ENCODE results near the gene PLCG2.

The PLCG2 gene

DNA sequence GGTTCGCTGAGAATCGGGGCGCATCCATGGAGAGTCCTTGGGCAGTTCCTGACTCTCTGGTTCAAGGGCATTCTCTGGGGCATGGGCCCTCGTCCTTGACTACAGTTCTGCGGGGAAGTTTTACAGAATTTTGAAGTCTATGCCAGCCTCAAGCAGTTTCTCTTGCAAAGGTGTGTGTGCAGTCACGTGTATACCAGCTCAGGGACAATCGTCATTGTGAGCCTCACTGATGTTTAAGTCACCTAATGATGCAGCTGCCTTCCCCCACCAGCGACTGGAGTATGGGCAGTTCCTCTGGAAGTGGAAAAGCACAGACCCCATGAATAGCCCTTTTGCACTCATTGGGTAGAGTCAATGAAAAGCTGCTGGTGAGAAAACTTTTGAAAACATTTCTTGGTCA lies 1.3 kb downstream of the PLCG2 start:
- Histone ChIP-seq H2BK15ac (ENCODE audit: low read length) (no peak overlapping the region), H3K4me3 (ENCODE audit: low read length in 2 of 2) (no peak overlapping the region), H3K4me1 (ENCODE audit: control insufficient read depth in 2 of 2, insufficient read depth in 1 of 2, low read depth in 1 of 2, low read length in 2 of 2) (peaks cover 0 to 5% of the 10 kb centered on the region in 2 donors), H3K4me2 (ENCODE audit: insufficient read depth, low read length, poor library complexity, severe bottlenecking) (no peak overlapping the region), H3K4ac (ENCODE audit: low read length) (no peak overlapping the region), H4K8ac (ENCODE audit: low read depth, low read length) (no peak overlapping the region), H2BK12ac (ENCODE audit: low read length) (no peak overlapping the region), H3K27me3 (ENCODE audit: control insufficient read depth in 3 of 3, insufficient read depth in 3 of 3, low read depth in 1 of 3, low read length in 3 of 3) (peaks cover 14 to 82% (median 27%) of the 10 kb centered on the region in 3 experiments), H2AFZ (ENCODE audit: low read length) (no peak overlapping the region), H3K9ac (ENCODE audit: low read depth, low read length, poor library complexity) (no peak overlapping the region), H3K14ac (ENCODE audit: low read length) (no peak overlapping the region), H4K91ac (ENCODE audit: low read depth, low read length, poor library complexity) (no peak overlapping the region), H3K36me3 (replicated peaks in 1 of 2; ENCODE audit: control insufficient read depth in 2 of 2, insufficient read depth in 2 of 2, low read length in 2 of 2) (no peaks in the 10 kb centered on the region), H3K79me1 (ENCODE audit: low read depth, low read length) (no peaks in the 10 kb centered on the region), H2BK120ac (ENCODE audit: low read depth, low read length) (no peak overlapping the region), H3K9me3 (replicated peaks in 1 of 2; ENCODE audit: control insufficient read depth in 2 of 2, insufficient read depth in 1 of 2, low read depth in 1 of 2, low read length in 2 of 2) (no peaks in the 10 kb centered on the region), H3K18ac (ENCODE audit: low read length) (no peak overlapping the region), H3K23ac (ENCODE audit: low read depth, low read length, poor library complexity) (no peak overlapping the region), H2BK5ac (ENCODE audit: low read length) (no peak overlapping the region), H2AK5ac (ENCODE audit: low read depth, low read length) (no peak overlapping the region), H3K27ac (replicated peaks; ENCODE audit: low read length) (no peak overlapping the region)
- no peak for DNase-seq (ENCODE audit: low spot score)
- no CpG with 5 or more reads among the region's 8 CpGs for WGBS, 2 donors (ENCODE audit: extremely low coverage in 2 of 2, insufficient read length in 2 of 2, insufficient replicate concordance in 1 of 2)

DNA sequence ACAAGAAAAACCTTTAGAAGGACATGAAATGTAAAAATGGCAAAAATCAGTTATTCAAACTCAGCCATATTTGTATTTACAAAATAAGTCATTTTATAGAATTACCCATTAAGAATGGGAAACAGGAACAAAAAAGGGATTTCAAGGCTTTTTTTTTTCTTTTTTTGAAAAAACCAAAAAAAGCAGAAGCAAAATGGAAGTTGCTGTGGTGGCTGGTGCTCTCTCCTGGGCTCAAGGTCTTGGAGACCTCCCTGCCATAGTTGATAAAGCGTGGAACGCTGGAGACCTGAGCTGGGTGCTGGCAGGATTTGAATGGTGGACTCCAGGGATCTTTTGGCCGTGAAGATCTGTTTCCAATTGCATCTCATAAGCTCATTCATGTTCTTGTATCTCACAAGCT lies 3.1 kb downstream of the PLCG2 start:
- H4K8ac ChIP-seq (ENCODE audit: low read depth, low read length), result no peak overlapping the region
- H2BK5ac ChIP-seq (ENCODE audit: low read length), result no peak overlapping the region
- H3K27ac ChIP-seq (replicated peaks; ENCODE audit: low read length), result no peak overlapping the region
- H3K23ac ChIP-seq (ENCODE audit: low read depth, low read length, poor library complexity), result no peak overlapping the region
- no peak overlapping the region for H3K14ac ChIP-seq (ENCODE audit: low read length)
- H2AFZ ChIP-seq (ENCODE audit: low read length), result no peak overlapping the region
- H2AK5ac ChIP-seq (ENCODE audit: low read depth, low read length), result no peak overlapping the region
- WGBS, 2 donors (ENCODE audit: extremely low coverage in 2 of 2, insufficient read length in 2 of 2, insufficient replicate concordance in 1 of 2), result no CpG with 5 or more reads among the region's 3 CpGs
- no peak overlapping the region for H3K18ac ChIP-seq (ENCODE audit: low read length)
- H3K9me3 ChIP-seq (replicated peaks in 1 of 2; ENCODE audit: control insufficient read depth in 2 of 2, insufficient read depth in 1 of 2, low read depth in 1 of 2, low read length in 2 of 2), result no peaks in the 10 kb centered on the region
- H2BK120ac ChIP-seq (ENCODE audit: low read depth, low read length), result no peak overlapping the region
- H3K4me3 ChIP-seq (ENCODE audit: low read length in 2 of 2), result no peak overlapping the region
- H3K4ac ChIP-seq (ENCODE audit: low read length), result no peak overlapping the region
- no peak overlapping the region for H3K4me2 ChIP-seq (ENCODE audit: insufficient read depth, low read length, poor library complexity, severe bottlenecking)
- H3K79me1 ChIP-seq (ENCODE audit: low read depth, low read length), result no peaks in the 10 kb centered on the region
- peaks cover 0 to 5% of the 10 kb centered on the region in 2 donors for H3K4me1 ChIP-seq (ENCODE audit: control insufficient read depth in 2 of 2, insufficient read depth in 1 of 2, low read depth in 1 of 2, low read length in 2 of 2)
- no peaks in the 10 kb centered on the region for H3K36me3 ChIP-seq (replicated peaks in 1 of 2; ENCODE audit: control insufficient read depth in 2 of 2, insufficient read depth in 2 of 2, low read length in 2 of 2)
- peaks cover 14 to 74% (median 27%) of the 10 kb centered on the region in 3 experiments for H3K27me3 ChIP-seq (ENCODE audit: control insufficient read depth in 3 of 3, insufficient read depth in 3 of 3, low read depth in 1 of 3, low read length in 3 of 3)
- no peak overlapping the region for H4K91ac ChIP-seq (ENCODE audit: low read depth, low read length, poor library complexity)
- H2BK15ac ChIP-seq (ENCODE audit: low read length), result no peak overlapping the region
- H3K9ac ChIP-seq (ENCODE audit: low read depth, low read length, poor library complexity), result no peak overlapping the region
- H2BK12ac ChIP-seq (ENCODE audit: low read length), result no peak overlapping the region
- DNase-seq (ENCODE audit: low spot score), result no peak

DNA sequence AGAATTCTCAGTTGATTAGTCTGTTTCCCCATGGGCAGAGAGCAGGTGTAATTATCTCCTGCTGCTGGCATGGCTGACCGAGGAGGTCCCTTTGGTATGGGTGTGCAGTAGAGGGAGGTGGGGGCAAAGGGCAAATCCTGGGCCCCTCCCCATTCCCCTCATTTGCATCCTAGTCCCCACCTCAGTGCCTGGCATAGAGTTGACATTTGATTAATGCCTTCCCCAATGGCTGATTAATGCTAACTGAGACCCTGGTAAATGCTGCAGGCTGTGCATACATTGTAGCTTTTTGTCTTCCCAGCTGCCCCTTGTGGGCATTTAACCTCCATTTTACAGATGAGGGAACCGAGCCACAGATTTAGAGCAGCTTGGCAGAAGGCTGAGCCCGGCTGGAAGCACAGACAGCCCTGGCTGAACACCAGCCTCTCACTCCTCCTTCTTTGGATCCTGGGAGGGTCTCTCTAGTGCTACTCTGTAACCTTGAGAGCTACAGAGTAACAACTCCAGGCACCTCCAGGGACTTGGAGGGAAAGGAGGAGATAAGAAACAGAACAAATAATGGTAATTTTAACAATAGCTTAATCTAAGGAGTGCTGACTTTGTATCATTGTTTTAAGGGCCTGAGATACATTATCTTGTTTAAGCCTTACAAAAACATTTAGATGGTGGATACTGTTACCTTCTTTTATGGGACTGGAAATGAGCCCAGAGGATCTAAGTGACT lies 5.1 kb downstream of the PLCG2 start:
- no CpG with 5 or more reads among the region's 3 CpGs for WGBS, 2 donors (ENCODE audit: extremely low coverage in 2 of 2, insufficient read length in 2 of 2, insufficient replicate concordance in 1 of 2)
- no peak overlapping the region for H2AK5ac ChIP-seq (ENCODE audit: low read depth, low read length)
- no peak overlapping the region for H3K4me3 ChIP-seq (ENCODE audit: low read length in 2 of 2)

DNA sequence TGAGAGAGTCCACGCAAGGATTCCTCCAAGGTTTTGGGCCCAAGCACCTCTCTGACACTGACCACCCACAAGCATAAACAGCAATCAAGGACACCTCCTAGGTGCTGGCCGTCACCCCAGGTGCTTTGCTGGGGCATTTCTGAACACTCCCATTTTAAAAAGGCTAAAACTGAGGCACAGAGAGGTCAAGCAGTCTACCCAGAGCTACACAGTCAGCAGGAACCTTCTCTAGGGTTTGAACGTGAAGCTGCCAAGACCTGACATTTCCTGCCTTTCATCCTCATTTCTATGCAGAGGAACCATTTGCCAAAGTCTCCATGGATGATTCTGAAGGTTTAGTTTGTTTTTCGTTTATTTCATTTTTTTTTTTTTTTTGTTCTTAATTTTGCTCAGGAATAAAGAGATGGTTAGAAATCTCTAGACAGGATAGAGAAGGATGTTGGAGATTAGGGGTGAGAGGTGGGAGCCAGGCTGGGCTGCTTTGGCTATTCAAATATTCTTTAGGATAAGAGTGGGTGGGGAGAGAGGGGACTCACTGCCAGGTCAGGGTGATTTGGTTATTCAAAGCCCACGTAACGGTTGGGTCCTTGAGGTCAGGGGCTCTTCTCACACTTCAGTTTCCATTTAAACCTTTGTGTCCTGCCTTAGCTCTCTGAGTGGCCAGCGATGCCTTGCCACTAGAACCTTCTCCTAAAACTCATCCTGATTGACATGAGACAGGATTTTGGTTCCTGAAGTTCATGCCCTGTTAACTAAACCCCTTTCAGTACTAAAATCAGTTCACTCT lies 6.2 kb downstream of the PLCG2 start:
- Histone ChIP-seq H3K4me1 (ENCODE audit: control insufficient read depth in 2 of 2, insufficient read depth in 1 of 2, low read depth in 1 of 2, low read length in 2 of 2) (peaks cover 0 to 2% of the 10 kb centered on the region in 2 donors), H3K23ac (ENCODE audit: low read depth, low read length, poor library complexity) (no peak overlapping the region), H2BK12ac (ENCODE audit: low read length) (no peak overlapping the region), H2BK5ac (ENCODE audit: low read length) (no peak overlapping the region), H4K8ac (ENCODE audit: low read depth, low read length) (no peak overlapping the region), H2BK120ac (ENCODE audit: low read depth, low read length) (no peak overlapping the region), H3K4me2 (ENCODE audit: insufficient read depth, low read length, poor library complexity, severe bottlenecking) (no peak overlapping the region), H3K9me3 (replicated peaks in 1 of 2; ENCODE audit: control insufficient read depth in 2 of 2, insufficient read depth in 1 of 2, low read depth in 1 of 2, low read length in 2 of 2) (no peaks in the 10 kb centered on the region), H3K14ac (ENCODE audit: low read length) (no peak overlapping the region), H3K36me3 (replicated peaks in 1 of 2; ENCODE audit: control insufficient read depth in 2 of 2, insufficient read depth in 2 of 2, low read length in 2 of 2) (no peaks in the 10 kb centered on the region), H3K79me1 (ENCODE audit: low read depth, low read length) (no peaks in the 10 kb centered on the region), H4K91ac (ENCODE audit: low read depth, low read length, poor library complexity) (no peak overlapping the region), H3K4me3 (ENCODE audit: low read length in 2 of 2) (no peak overlapping the region), H3K9ac (ENCODE audit: low read depth, low read length, poor library complexity) (no peak overlapping the region), H2BK15ac (ENCODE audit: low read length) (no peak overlapping the region), H3K27ac (replicated peaks; ENCODE audit: low read length) (no peak overlapping the region), H3K27me3 (ENCODE audit: control insufficient read depth in 3 of 3, insufficient read depth in 3 of 3, low read depth in 1 of 3, low read length in 3 of 3) (peaks cover 0 to 45% (median 5%) of the 10 kb centered on the region in 3 experiments), H3K4ac (ENCODE audit: low read length) (no peak overlapping the region), H2AFZ (ENCODE audit: low read length) (no peak overlapping the region), H2AK5ac (ENCODE audit: low read depth, low read length) (no peak overlapping the region), H3K18ac (ENCODE audit: low read length) (no peak overlapping the region)
- no peak for DNase-seq (ENCODE audit: low spot score)
- no CpG with 5 or more reads among the region's 7 CpGs for WGBS, 2 donors (ENCODE audit: extremely low coverage in 2 of 2, insufficient read length in 2 of 2, insufficient replicate concordance in 1 of 2)

More for the DNA sequence above, 5.1 kb downstream of the PLCG2 start:
- no peak overlapping the region for H2BK120ac ChIP-seq (ENCODE audit: low read depth, low read length)
- H2BK15ac ChIP-seq (ENCODE audit: low read length), result no peak overlapping the region
- no peak overlapping the region for H3K14ac ChIP-seq (ENCODE audit: low read length)
- no peak overlapping the region for H3K4me2 ChIP-seq (ENCODE audit: insufficient read depth, low read length, poor library complexity, severe bottlenecking)
- H2BK12ac ChIP-seq (ENCODE audit: low read length), result no peak overlapping the region
- H3K36me3 ChIP-seq (replicated peaks in 1 of 2; ENCODE audit: control insufficient read depth in 2 of 2, insufficient read depth in 2 of 2, low read length in 2 of 2), result no peaks in the 10 kb centered on the region
- no peak overlapping the region for H2AFZ ChIP-seq (ENCODE audit: low read length)
- H3K9me3 ChIP-seq (replicated peaks in 1 of 2; ENCODE audit: control insufficient read depth in 2 of 2, insufficient read depth in 1 of 2, low read depth in 1 of 2, low read length in 2 of 2), result no peaks in the 10 kb centered on the region
- no peak overlapping the region for H3K23ac ChIP-seq (ENCODE audit: low read depth, low read length, poor library complexity)
- DNase-seq (ENCODE audit: low spot score), result no peak
- H2BK5ac ChIP-seq (ENCODE audit: low read length), result no peak overlapping the region
- H3K18ac ChIP-seq (ENCODE audit: low read length), result no peak overlapping the region
- H3K9ac ChIP-seq (ENCODE audit: low read depth, low read length, poor library complexity), result no peak overlapping the region
- peaks cover 0 to 4% of the 10 kb centered on the region in 2 donors for H3K4me1 ChIP-seq (ENCODE audit: control insufficient read depth in 2 of 2, insufficient read depth in 1 of 2, low read depth in 1 of 2, low read length in 2 of 2)
- H3K27ac ChIP-seq (replicated peaks; ENCODE audit: low read length), result no peak overlapping the region
- H3K27me3 ChIP-seq (ENCODE audit: control insufficient read depth in 3 of 3, insufficient read depth in 3 of 3, low read depth in 1 of 3, low read length in 3 of 3), result peaks cover 8 to 56% (median 16%) of the 10 kb centered on the region in 3 experiments
- H4K8ac ChIP-seq (ENCODE audit: low read depth, low read length), result no peak overlapping the region
- H3K4ac ChIP-seq (ENCODE audit: low read length), result no peak overlapping the region
- H3K79me1 ChIP-seq (ENCODE audit: low read depth, low read length), result no peaks in the 10 kb centered on the region
- no peak overlapping the region for H4K91ac ChIP-seq (ENCODE audit: low read depth, low read length, poor library complexity)

All from neuronal stem cell (in vitro differentiated cells).